ENCODE measurements around the gene CAPSL.
"Not testable (repeated sequence)": the region's sequence is repeated elsewhere in the genome, so short reads cannot be mapped to it uniquely, and the experiment has no call there.

The CAPSL gene

DNA sequence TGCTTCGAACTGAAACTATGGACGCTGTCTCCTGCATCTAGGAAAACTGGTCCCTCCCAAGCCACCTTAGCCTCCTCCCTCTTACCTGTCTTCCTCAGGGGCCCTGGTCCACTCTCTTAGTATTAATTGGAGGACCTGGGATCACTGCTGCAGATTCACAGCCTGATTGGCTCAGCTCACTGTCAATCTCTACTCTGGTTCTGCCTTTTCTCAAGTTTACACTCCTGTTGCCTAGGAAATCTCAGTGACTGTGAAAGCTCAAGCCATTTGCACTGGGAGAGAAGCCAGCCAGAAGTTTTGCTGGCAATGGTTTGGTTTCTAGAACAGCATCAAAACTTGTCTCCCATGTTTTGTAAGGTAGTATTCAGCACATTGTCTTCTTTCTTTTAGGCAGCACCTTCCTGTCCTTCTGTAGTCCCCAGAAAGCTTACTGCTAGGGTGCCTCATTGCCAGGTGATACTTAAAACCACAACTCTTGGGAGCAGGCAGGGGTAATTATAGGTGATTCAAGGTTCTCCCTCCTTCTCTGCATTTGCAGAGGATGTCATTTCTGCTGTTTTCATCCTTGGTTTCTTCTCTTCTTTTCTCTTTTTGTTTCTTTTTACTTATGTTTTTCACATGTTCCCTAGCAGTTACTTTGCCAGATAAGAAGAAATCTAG, at the start of gene CAPSL:
TSS of gene CAPSL (minus strand) at position 55 of the 660 bp plus-strand sequence. CDS start 17,502 bp downstream, outside the sequence.
- no peak for DNase-seq

DNA sequence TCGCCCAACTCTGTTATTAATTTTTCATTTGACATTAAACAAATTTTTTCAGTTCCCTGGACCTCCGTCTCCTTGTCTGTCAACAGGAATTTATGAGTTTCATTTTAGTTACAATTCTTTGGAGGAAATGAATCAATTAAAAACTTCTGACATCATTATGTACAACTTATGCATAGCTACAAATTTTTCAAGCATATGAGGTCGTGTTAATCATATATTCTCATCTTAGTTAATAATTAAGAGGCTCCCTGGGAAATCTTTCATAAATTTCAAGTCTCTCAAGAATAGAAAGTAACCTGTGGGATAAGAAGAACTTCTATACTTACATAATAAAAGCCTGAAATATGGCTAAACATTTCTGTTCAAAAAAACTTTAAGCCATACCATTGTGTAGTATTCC, 49.4 kb upstream of the CAPSL start:
- no peak for DNase-seq

DNA sequence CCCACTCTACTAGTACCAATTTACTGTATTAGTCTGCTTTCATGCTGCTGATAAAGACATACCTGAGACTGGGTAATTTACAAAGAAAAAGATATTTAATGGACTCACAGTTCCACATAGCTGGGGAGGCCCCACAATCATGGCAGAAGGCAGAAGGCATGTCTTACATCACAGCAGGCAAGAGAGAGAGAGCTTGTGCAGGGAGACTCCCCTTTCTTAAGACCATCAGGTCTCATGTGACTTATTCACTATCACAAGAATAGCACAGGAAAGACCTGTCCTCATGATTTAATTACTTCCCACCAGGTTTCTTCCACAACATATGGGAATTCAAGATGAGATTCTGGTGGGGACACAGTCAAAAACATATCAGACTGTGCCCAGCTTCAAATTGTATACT, 41.3 kb upstream of the CAPSL start:
- DNase-seq = no peak

DNA sequence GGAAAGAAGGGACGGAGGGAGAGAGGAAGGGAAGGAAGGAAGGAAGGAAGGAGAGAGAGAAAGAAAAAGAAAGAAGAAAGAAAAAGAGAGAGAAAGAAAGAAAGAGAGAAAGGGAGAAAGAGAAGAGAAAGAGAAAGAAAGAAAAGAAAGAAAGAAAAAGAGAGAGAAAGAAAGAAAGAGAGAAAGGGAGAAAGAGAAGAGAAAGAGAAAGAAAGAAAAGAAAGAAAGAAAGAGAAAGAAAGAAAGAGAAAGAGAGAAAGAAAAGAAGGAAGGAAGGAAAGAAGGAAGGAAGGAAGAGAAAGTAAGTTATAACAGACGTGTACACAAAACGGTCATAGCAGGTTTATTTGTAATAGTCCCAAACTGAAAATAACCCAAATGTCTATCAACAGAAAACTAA, 38.4 kb upstream of the CAPSL start:
- not testable (repeated sequence) for DNase-seq

DNA sequence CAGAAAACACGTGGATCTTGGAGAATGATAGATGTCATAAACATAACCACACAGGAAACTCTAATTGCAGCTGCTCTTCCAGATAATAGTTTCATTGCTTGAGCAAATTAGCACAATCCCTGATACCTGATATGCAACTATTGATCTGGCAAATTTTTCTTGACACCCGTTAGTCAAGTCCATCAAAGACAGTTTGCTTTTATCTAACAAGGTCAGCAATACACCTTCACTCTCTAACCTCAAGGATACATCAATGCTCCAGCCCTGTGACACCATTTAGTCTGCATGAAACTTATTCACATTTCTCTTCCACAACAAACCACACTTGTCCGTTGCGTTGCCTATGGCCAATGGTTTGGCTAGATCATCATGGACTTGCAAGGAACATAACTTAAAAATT, 36.1 kb upstream of the CAPSL start:
- no peak for DNase-seq

DNA sequence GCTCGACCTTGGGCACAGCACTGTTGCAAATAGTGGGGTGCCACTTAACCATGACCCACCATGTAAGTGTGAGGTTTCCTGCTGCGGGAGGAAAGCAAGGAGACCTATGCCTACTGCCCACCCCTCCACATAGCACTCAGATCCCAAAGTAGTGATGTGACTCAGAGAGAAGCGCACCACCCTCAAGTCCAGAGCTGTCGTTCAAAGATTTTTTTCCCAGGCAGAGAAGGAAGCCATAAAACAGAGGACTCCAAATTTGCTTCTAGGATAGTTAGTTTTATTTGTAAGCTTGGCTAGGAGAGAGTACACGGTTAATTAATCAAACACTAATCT, 33.4 kb upstream of the CAPSL start:
- DNase-seq = no peak

DNA sequence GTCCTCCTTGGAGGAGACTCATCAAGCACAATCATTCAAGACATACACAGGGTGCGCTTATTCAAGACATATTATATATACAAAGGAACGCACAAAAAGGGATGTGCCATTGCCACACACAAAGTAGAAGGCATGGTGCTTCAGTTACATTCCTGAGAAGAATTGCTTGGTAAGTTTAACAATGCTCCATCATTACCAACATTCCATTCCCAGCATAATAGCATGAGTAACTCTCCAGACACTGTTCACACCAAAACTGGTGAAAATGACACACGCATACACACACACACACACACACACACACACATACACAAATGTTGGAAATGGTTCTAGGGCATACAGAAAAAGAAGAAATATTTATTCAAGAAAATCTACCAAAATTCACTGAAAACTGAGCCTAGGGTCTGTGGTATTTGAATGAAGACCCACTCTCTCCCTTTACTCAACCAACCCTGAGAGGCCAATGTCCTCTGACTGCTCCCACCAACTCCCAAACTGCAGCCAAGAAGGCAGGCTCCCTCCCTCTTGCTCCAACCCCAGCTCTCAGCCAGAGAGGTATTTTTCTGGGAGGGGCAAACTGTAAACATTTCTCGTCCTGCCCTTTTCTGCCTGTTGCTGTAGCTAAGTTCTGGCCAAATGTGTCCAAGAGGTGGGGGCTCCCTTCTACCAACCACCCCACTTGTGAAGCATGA, 32.9 kb upstream of the CAPSL start:
- no peak for DNase-seq

DNA sequence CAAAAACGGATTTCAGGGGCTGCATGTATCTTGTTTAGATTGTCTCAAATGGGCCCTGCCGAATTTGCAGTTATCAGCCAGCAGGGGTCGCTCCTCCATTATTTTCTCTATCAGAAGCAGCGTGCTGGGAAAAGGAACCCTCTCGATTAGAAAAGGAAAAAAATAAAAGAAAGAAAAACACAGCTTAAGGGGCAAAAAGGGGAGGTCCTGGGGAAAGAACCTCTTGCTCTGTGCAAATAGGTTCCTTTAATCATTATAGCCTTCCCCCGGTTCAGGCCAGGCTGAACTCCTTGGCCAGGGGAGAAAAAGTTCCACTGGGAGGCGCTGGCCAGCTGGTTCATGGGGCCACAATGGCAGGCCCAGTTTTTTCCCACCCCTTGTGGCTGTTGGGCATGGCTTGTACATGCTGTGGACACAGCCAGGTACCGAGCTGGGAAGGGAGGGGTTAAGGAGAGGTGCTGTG, 25.0 kb upstream of the CAPSL start:
- no peak for DNase-seq

DNA sequence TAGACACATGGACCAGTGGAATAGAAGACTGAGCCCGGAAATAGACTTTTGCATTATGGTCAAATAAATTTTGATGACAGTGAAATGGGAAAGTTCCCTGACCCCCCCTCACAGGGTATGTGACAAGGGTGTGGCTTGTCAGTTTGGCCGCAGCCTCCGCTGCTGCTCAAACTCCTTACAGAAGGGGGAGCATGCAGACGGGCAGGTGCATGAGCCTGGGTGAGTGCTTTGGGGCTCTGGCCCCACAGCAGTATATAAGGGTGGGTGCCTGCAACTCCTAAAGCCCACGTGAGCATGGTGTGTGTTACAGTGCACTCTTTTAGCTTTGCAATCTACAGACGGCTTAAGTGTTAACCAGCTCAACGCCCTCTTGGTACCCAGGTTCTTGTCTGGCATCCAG, 21.9 kb upstream of the CAPSL start:
- DNase-seq = no peak

DNA sequence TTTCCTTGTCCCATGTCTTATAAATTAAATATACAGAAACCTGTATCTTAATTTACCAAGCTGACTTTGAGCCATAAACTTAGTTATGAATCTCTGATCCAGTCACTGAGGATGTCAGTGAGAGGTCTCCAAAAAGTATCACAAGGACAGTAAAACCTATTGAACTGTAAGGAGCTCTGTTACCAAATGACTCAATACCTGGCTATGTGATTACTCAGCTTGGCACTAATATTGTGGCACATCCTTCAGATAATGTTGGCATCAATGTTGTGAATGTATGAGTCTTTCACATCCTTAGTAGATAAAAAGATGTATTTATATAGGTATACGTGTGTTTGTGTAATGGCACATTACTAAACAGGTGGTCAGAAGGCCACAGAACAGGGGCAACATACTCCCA, 18.0 kb upstream of the CAPSL start:
- DNase-seq = no peak

DNA sequence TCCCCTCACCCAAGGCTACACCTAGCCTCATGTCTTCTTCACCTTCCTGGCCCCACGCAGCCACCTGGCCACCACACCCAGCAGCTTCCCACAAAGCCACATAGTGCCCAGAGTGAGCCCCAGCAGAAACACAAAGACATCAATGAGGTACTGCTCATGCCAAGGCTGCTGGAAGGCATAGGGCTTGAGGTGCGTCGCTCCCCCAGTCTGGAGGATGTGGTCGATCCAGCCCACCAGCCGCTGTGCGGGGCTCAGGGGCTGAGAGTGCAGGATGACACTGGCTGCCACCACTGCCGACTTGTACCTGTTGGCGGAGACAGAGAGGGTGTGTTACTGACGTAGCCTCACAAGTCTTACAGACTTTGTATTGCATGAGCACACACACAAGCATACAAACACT, 15.8 kb upstream of the CAPSL start:
- DNase-seq = no peak

DNA sequence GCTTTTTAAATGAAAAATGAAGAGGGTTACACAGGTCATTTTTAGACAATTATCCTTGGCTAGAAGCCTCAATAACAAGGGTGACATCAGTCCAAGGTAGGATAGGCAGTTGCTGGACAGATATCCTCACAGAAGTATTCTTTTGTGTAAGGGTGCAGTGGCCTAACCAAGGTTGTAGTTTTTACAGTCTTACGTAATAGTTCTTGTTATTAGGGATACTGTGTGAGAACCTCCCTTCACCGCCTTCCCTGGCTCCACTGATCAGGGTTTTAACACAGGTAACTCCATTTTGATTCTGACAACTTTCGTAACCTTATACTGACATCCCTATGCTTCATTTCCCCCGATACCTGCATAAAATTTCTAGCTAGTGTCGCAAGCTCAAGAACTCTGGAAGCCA, 8.7 kb upstream of the CAPSL start:
- DNase-seq = no peak

DNA sequence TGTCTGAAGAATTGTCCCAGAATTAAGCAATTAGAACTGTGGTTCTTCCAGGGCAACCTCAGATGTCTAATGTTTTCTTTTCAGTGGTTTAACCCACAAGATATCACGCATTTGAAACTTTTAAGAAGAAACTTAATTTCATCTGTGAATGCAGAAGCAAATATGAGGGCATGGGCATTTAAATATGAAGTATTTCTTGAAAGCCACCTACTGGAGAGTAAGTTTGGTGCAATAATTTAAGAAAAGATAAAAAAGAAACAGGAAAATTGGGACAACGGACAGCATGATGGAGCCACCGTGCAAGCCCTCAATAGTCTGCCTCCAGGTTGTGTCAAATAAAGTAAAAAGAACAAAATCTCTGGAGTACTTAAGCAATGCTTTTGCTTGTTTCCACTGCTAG, 1.2 kb upstream of the CAPSL start:
- DNase-seq = no peak

DNA sequence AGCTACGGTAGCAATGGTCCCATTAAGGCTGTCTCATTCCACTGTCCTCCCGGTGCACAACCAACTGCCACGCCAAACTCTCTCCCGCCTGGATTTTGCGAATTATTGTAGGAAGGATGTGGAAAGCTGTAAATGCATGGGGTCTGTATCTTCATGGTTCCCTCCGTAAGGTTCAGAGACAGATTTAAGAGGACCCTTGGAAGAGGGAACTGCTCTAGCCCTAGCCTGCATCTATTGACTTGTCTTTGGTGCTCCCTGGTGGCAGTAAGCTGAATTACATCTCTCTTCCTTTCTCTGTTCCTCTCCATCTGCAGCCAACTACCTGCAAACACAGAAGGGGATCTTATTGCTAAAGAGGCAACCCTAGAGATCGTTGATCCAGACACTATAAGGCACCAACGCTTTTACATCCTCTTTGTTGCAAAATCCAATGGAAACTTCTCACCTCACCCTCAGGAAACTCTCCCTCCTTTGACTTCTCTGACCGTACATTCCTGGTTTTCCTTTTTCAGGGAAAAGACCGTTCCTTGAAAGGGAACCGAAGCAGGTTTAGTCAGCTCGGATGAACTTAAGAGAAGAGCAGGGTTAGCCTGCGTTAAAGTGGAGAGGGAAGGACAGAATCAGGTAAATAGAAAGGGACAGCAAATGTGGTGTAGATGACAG, 11.9 kb downstream of the CAPSL start:
- peak; percentile 49 to 67 for DNase-seq

DNA sequence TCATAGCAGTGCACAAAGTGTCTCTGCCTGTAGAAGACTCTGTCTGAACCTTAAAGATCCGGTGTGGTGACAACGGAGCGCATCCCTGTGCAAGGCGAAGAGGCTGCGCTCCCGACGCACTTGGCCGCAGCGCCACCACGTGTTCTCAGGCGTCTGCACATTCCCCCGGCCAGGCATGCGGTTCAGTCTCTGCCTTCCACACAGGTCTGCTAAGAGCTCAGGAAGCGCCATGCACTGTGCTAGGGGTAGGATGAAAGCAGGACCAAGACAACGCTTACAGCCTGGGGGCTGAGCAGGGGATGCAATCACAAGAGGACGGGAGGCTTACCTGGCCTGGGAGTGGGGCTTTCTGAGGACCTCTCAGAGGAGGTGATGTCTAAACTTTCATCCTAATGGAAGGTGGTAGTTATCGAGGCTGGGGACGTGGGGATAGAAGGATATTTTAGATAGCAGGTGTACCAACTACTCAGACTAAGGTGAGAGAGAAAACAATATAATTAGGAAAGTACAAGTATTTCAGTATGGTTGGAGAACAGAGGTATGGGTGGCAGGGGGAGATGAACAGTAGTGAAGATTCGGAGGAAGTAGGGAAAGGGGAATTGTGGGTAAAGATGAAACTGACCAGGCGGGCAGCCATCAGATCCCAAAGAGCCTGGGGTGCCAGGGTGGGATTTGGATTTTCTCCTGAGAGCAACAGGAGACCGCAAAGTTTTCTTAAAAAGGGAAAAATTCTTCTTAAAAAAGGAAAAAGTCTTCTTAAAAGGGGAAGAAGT, 13.3 kb downstream of the CAPSL start:
- peak; percentile 43 to 72 for DNase-seq

DNA sequence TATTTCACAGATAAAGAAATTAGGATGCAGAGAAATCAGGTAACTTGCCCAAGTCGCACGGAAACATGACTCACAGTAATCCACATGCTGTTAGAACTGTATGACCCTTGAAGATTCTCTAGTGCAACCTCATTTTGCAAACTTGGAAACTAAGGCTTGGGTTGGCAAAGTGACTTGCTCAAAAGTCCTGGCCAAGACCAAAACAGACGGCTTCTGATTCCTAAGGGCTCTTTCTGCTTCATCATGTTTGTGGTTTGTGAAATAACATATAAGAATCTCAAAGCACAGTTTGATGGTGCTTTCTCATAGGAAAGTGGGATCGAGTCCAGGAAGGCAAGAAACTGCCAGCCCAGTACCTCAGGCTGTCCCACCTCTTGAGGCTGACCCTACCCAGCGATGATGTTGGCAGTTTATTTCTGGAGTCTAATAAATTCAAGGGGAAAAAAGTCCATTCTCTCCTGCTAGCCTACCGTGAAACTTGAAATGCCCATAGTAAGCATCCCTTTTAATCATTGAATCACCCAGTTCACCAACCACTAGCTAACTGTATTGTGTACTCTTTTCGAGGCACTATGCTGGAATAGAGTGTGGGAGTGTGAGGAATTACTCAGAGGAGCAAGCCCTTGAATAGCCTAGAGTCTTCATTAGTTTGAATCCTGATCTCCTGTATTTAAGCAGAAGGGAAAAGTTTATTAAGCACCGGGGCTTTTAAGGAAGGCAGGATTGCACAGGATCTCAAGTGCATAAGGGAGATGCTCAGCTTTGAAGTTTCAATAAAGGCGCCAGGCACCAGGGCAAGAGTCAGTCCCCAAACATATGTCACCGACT, 14.1 kb downstream of the CAPSL start:
- no peak for DNase-seq

DNA sequence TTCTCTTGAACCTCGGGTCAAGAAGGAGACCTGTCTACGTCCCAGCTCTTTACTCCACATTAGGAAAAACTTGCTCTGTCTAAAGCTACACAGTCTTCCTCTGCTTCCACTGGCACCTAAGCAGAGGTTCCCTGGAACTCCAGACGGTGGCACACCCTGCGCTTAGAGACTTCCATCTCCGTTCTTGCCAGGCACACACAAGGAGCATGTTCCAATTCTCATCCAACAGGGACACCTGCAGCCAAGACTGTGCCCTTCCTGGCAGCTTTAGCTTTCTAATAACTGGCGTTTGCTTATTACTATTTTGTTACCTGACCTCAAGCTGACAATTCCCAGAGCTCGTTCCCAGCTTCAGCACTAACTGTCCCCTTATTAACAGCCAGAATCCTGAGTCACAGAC, 16.0 kb downstream of the CAPSL start:
- no peak for DNase-seq

DNA sequence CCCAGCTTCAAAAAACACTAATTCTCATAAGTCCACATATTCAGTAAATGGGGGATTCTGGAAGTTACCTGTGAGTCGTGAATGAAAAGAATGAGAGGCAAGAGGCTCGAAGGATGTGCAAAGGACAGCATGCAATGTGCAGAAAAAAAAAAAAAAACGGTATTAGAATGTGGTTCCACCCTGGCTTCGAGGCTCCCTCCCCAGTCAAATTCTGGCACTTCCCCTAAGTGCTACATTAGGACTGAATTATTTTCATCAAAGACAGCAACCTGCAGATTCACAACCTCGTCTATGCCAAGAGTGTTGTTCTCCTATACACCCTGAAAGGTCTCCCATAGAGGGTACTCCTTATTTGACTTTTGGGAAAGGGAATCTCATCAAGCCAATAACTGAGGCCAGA, 16.5 kb downstream of the CAPSL start:
- no peak for DNase-seq

DNA sequence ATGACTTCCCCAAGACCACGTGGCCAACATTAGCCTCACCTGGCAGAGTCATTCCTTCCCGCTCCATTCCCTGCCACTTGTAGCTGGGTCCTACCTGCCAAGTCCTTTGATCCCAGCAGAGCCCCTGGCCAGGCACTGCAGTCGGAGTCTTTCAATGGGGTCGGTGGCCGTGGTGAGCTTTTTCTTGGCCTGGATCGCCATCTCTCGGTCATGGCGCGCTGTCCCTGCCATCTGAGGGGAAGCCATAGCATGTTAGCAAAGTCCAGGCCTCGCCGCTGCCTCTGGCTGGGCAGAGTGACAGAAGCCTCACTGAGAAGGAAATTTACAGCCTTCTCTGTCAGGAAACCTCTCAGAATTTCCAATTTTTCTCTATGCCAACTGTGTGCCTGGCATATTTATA, 17.5 kb downstream of the CAPSL start:
- peak in 1 of 2 experiments; percentile 32 for DNase-seq

DNA sequence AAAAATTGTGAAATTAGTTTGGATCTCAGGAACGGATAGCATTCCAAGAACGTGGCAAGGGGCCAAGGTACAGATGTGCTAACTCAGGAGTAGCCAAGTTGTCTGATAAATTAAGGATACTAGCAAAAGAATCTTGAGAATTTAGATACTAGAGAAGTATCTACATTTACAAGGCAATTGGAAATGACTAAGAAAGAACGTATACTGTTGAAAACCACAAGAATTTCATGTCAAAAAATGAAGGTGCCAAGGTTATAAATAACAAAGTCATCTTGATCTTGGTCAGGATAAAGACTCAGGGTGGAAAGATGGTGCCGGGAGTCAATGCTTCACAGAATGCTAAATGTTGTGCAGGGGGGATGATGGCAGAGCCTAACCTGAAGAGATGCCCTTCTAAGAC, 19.2 kb downstream of the CAPSL start:
- DNase-seq = no peak

DNA sequence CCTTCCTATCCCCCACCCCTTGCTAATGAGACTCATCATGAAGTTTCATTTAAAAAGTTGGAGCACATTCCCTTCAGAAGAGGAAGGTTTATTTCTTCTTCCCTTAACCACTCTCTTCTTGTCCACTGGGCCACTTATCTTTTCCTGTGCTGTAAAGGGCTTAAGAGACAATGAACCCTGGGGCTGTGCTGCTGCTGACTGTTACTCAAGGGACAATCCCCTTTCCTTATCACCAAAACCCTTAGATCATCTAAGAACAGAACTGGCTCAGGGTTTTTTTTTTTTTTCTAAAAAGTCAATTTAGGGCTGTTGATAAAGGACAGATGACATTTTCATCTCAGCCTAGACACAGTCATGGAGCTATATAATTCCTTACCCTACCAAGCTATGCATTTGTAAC, 29.6 kb downstream of the CAPSL start:
- DNase-seq = no peak

DNA sequence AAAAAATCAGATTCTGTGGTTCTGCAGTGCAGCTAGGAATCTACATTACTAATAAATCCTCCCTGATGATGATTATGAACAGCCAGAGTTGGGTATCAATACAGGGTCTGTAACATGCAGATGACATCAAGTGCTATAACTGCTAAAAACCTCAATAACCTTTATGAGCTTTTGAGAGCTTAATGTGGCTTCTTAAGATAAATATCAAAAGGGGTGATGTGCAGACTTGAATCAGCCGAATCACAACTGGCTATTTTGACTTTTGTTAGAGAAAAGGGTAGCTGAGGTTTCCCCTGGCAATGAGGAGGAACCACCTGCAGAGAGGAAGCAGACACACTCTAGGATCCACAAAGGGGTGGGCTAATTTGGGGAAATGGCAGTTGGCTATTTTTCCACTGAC, 30.2 kb downstream of the CAPSL start:
- no peak for DNase-seq

Data from NCI-H1930 (cell line).